GM21576 (cell line): ENCODE measurements around the gene PDE3A.

Experiments
- ATAC-seq: cut with Tn5 transposase; IDR thresholded peaks from one replicate; pipeline ENCODE4 v1.9.1; 2021; ENCODE audit warnings: mild to moderate bottlenecking, moderate library complexity; ENCODE audit not compliant: unreplicated experiment

Gene PDE3A

GRCh38 chr12:20681334-20681733 lies 313.0 kb downstream of the PDE3A start:
- ATAC-seq, result no peak

- ATAC-seq, result no peak
Measured at GRCh38 chr12:20695232-20695631, 326.9 kb downstream of the PDE3A start, which contains the start of gene SLCO1C1. SLCO1C1 (plus strand) TSS chr12:20695332; CDS start chr12:20699577, 4,245 bp downstream.

- no peak for ATAC-seq
Measured at GRCh38 chr12:20696181-20696905, 328.0 kb downstream of the PDE3A start.

- no peak for ATAC-seq
Measured at GRCh38 chr12:20701106-20701505, 332.8 kb downstream of the PDE3A start.

GRCh38 chr12:20704860-20705259 lies 336.5 kb downstream of the PDE3A start:
- no peak for ATAC-seq

- ATAC-seq, result no peak
Measured at GRCh38 chr12:20711846-20712245, 343.5 kb downstream of the PDE3A start.

- ATAC-seq, result no peak
Measured at GRCh38 chr12:20716037-20716436, 347.7 kb downstream of the PDE3A start.

GRCh38 chr12:20716985-20717384 lies 348.6 kb downstream of the PDE3A start:
- ATAC-seq, result no peak

- no peak for ATAC-seq
Measured at GRCh38 chr12:20718294-20718693, 350.0 kb downstream of the PDE3A start.

- no peak for ATAC-seq
Measured at GRCh38 chr12:20722142-20722541, 353.8 kb downstream of the PDE3A start.

- ATAC-seq, result no peak
Measured at GRCh38 chr12:20731274-20731673, 362.9 kb downstream of the PDE3A start.
